Activated CD8-positive, alpha-beta memory T cell treated with anti-CD3 and anti-CD28 coated beads for 36 hours (primary cell): ENCODE measurements around the gene VASH1. TPM values are rescaled to one million over a fixed set of nuclear protein-coding genes. Genes with fewer than 3 reads are reported as not detected.

Source experiments
- total RNA-seq, 2 experiments: library from RNA; stranded (reverse); gene quantifications; one replicate each; pipeline ENCODE4 v1.2.3, GENCODE V29; 2021

The VASH1 gene
- total RNA-seq, 2 experiments from 2014 or later: 5.1 to 5.9 TPM

Other genes starting within 250 kb of the VASH1 start
- gene ANGEL1, start 51.4 kb downstream of the VASH1 start, total RNA-seq: 10 to 100 TPM; 15.1 to 16.3 TPM
- gene LRRC74A, start 64.9 kb downstream of the VASH1 start, total RNA-seq: not detected